ENCODE data around the gene CST9.

The CST9 gene

DNA sequence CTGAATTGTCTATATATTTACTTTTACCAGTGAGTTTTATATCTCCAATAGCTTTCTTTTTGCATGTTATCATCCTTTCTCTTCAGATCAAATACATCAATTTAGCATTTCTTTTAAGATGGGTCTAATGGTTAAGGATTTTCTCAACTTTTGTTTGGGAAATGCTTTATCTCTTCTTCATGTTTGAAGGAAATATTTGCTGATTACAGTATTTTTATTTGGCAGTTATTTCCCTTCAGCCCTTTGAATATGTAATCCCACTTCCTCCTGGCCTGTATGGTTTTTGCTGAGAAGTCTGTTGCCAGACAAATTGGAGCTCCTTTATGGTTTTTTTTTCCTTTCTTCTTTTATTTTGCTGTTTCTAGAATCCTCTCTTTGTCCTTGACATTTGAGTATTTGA lies 30.7 kb downstream of the CST9 start:
- H3K4me3 Mint-ChIP-seq = no peak overlapping the region

DNA sequence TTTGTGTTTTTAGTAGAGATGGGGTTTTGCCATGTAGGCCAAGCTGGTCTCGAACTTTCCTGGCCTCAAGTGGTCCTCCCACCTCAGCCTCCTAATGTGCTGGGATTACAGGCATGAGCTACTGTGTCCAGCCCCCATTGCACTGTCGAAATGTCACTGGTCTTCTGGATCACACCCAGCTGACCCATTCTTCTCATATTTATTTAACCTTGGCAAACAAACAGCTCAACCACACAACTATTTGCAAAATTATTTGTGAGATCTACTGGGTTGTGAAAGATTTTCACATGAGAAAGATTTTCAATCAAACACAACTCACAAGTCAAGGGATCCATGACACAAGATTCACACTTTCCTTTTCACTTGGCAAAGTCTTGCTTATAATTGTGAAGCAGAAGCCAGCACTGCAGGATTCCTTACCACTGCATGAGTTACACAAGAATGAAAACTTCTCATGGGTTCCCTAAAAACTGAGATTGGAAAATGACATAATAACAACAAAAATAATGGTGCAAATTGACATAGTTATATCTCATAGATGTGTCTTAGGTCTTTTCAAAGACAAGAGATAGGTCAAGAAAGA lies 35.4 kb downstream of the CST9 start:
- no peaks in the 10 kb centered on the region for H3K36me3 Mint-ChIP-seq
- peaks cover 1% of the 10 kb centered on the region for H3K27me3 Mint-ChIP-seq
- no peak for DNase-seq (ENCODE audit: low spot score in 2 of 2)
- peaks cover 4% of the 10 kb centered on the region for H3K9me3 Mint-ChIP-seq
- no peak for ATAC-seq (ENCODE audit: low read depth)
- H3K4me3 Mint-ChIP-seq = no peak overlapping the region
- H3K4me1 Mint-ChIP-seq = no peaks in the 10 kb centered on the region
- no peak overlapping the region for H3K27ac Mint-ChIP-seq

More for the DNA sequence above, 30.7 kb downstream of the CST9 start:
- Mint-ChIP-seq H3K9me3 (peaks cover 3% of the 10 kb centered on the region), H3K4me1 (no peaks in the 10 kb centered on the region), H3K27me3 (no peaks in the 10 kb centered on the region), H3K27ac (no peak overlapping the region), H3K36me3 (no peaks in the 10 kb centered on the region)
- no peak for ATAC-seq (ENCODE audit: low read depth)
- no peak for DNase-seq (ENCODE audit: low spot score in 2 of 2)

GRCh38 chr20:23569570-23569969 lies 36.1 kb downstream of the CST9 start:
- H3K4me1 Mint-ChIP-seq = no peaks in the 10 kb centered on the region
- no peak for ATAC-seq (ENCODE audit: low read depth)
- H3K9me3 Mint-ChIP-seq = peaks cover 4% of the 10 kb centered on the region

DNA sequence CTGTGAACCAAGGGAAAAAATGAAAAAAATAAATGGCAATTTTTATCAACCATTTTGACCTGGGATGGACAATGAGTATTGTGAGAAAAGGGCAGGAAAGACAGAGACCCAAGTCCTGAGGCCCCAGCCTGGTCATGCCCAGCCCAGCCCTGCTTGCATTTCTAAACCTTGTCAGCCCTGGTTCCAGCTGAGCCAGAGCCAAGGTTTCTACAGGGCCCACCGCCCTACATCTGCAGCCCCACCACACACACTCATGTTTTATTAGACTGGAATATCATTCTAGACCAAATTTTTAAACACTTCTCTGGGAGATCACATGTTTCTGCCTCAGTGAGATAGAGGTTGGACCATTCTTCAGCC lies 36.8 kb downstream of the CST9 start:
- Mint-ChIP-seq H3K9me3 (peaks cover 1% of the 10 kb centered on the region), H3K4me1 (no peaks in the 10 kb centered on the region), H3K27ac (no peak overlapping the region), H3K4me3 (no peak overlapping the region), H3K36me3 (no peaks in the 10 kb centered on the region), H3K27me3 (peaks cover 1% of the 10 kb centered on the region)
- ATAC-seq (ENCODE audit: low read depth) (no peak), DNase-seq (ENCODE audit: low spot score in 2 of 2) (no peak)

More at GRCh38 chr20:23569570-23569969, 36.1 kb downstream of the CST9 start:
- no peak for DNase-seq (ENCODE audit: low spot score in 2 of 2)
- H3K4me3 Mint-ChIP-seq = no peak overlapping the region
- H3K27ac Mint-ChIP-seq = no peak overlapping the region
- H3K27me3 Mint-ChIP-seq = peaks cover 1% of the 10 kb centered on the region
- H3K36me3 Mint-ChIP-seq = no peaks in the 10 kb centered on the region

GRCh38 chr20:23568320-23568970 lies 37.3 kb downstream of the CST9 start, which contains the start of gene CST9L:
TSS of gene CST9L (minus strand) at chr20:23568484. CDS start at chr20:23568450, 34 bp downstream.
- Mint-ChIP-seq H3K9me3 (peaks cover 1% of the 10 kb centered on the region), H3K4me3 (no peak within 1 kb of the TSS), H3K27ac (no peak within 1 kb of the TSS), H3K4me1 (no peaks in the 10 kb centered on the region), H3K27me3 (peaks cover 1% of the 10 kb centered on the region), H3K36me3 (no peaks in the 10 kb centered on the region)
- DNase-seq (ENCODE audit: low spot score in 2 of 2) (no peak), ATAC-seq (ENCODE audit: low read depth) (no peak)

GRCh38 chr20:23566199-23566932 lies 39.4 kb downstream of the CST9 start:
- peaks cover 5% of the 10 kb centered on the region for H3K9me3 Mint-ChIP-seq
- no peaks in the 10 kb centered on the region for H3K36me3 Mint-ChIP-seq
- no peak for ATAC-seq (ENCODE audit: low read depth)
- no peak for DNase-seq (ENCODE audit: low spot score in 2 of 2)
- no peaks in the 10 kb centered on the region for H3K4me1 Mint-ChIP-seq
- peaks cover 1% of the 10 kb centered on the region for H3K27me3 Mint-ChIP-seq
- H3K27ac Mint-ChIP-seq = no peak overlapping the region
- no peak overlapping the region for H3K4me3 Mint-ChIP-seq

- Mint-ChIP-seq H3K27me3 (peaks cover 1% of the 10 kb centered on the region), H3K9me3 (peaks cover 6% of the 10 kb centered on the region), H3K27ac (no peak overlapping the region), H3K4me1 (no peaks in the 10 kb centered on the region), H3K36me3 (no peaks in the 10 kb centered on the region), H3K4me3 (no peak overlapping the region)
- ATAC-seq (ENCODE audit: low read depth) = no peak
- no peak for DNase-seq (ENCODE audit: low spot score in 2 of 2)
Observed at GRCh38 chr20:23565503-23566045, 40.1 kb downstream of the CST9 start.

DNA sequence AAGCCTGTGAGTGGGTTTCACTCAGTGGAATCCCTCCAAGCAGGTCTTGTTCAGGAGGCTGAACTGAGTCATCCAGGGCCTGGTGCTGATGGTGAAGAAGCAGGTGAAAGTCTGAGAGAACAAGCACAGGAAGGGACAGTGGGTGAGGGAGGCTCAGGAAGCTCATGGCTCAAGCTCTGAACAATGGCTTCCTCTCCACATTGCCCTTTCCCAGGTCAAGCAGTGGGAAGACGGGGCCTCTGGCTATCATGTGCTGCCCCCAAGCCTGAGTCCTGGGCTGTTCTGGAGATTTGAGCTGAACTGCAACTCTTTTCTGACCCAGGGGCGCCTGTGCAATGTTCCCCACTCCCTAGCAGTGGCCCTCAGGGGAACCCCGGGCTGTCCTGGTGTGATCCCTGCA lies 40.8 kb downstream of the CST9 start:
- Mint-ChIP-seq H3K27ac (no peak overlapping the region), H3K27me3 (peaks cover 1% of the 10 kb centered on the region), H3K9me3 (peaks cover 8% of the 10 kb centered on the region), H3K36me3 (no peaks in the 10 kb centered on the region), H3K4me1 (no peaks in the 10 kb centered on the region), H3K4me3 (no peak overlapping the region)
- no peak for ATAC-seq (ENCODE audit: low read depth)
- no peak for DNase-seq (ENCODE audit: low spot score in 2 of 2)

- Mint-ChIP-seq H3K4me1 (no peaks in the 10 kb centered on the region), H3K36me3 (no peaks in the 10 kb centered on the region), H3K9me3 (peaks cover 12% of the 10 kb centered on the region), H3K27me3 (no peaks in the 10 kb centered on the region), H3K4me3 (no peak overlapping the region), H3K27ac (no peak overlapping the region)
- DNase-seq (ENCODE audit: low spot score in 2 of 2) (no peak), ATAC-seq (ENCODE audit: low read depth) (no peak)
Observed at GRCh38 chr20:23562721-23563342, 42.9 kb downstream of the CST9 start.

DNA sequence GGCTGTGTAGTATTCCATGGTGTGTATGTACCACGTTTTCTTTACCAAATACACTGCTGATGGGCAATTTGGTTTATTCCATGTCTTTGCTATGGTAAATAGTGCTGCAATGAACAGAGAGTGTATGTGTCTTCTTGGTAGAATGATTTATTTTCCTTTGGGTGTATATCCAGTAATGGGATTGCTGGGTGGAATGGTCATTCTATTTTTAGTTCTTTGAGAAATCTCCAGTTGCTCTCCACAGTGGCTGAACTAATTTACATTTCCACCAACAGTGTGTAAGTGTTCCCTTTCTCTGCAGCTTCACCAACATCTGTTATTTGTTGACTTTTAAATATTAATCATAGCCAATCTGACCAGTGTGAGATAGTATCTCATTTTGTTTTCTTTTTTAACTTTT lies 51.3 kb downstream of the CST9 start:
- Mint-ChIP-seq H3K27ac (no peak overlapping the region), H3K9me3 (peaks cover 6% of the 10 kb centered on the region), H3K4me3 (no peak overlapping the region), H3K4me1 (no peaks in the 10 kb centered on the region), H3K27me3 (no peaks in the 10 kb centered on the region), H3K36me3 (no peaks in the 10 kb centered on the region)
- no peak for ATAC-seq (ENCODE audit: low read depth)
- no peak for DNase-seq (ENCODE audit: low spot score in 2 of 2)

All from memory B cell (primary cell).